Lung (tissue), 10 donors: ENCODE results near the gene TVP23C. TPM values are rescaled to one million over a fixed set of nuclear protein-coding genes. Genes with fewer than 3 reads are reported as not detected.
A peak's percentile ranks its signal among the peaks of the same experiment; 100 is the strongest.
"Not testable (repeated sequence)": the region's sequence is repeated elsewhere in the genome, so short reads cannot be mapped to it uniquely, and the experiment has no call there.

Experiments used
- ATAC-seq: fragments of 200-7000 bp; cut with Tn5 transposase; one replicate; pipeline ENCODE4 v1.9.1; 2020; ENCODE audit warnings: moderate number of reproducible peaks; ENCODE audit not compliant: insufficient read depth, low FRiP score
- DNase-seq, 3 donors: peaks; one replicate each; pipeline ENCODE4 v3.0.0-alpha.2; 2013 to 2017
- H3K27ac ChIP-seq, 2 donors: one replicate each; pipeline ENCODE4 v1.5.1; 2013; ENCODE audit warnings: mild to moderate bottlenecking in 2 of 2, moderate library complexity in 2 of 2, control low read depth in 1 of 2, inconsistent platforms in 1 of 2, low read depth in 1 of 2, low read length in 1 of 2
- H3K27me3 ChIP-seq, 3 donors: one replicate each; pipeline ENCODE4 v1.5.1; 2013; ENCODE audit warnings: low read length in 2 of 3; ENCODE audit not compliant: control insufficient read depth in 3 of 3, insufficient read depth in 3 of 3
- H3K36me3 ChIP-seq, 4 donors: one replicate each; pipeline ENCODE4 v1.5.1; 2013; ENCODE audit warnings: low read length in 4 of 4, mild to moderate bottlenecking in 1 of 4, moderate library complexity in 1 of 4; ENCODE audit not compliant: control insufficient read depth in 4 of 4, insufficient read depth in 4 of 4
- H3K4me1 ChIP-seq, 5 donors: one replicate each; pipeline ENCODE4 v1.5.1; 2013; ENCODE audit warnings: low read length in 5 of 5, mild to moderate bottlenecking in 2 of 5, moderate library complexity in 1 of 5; ENCODE audit not compliant: control insufficient read depth in 5 of 5, insufficient read depth in 5 of 5
- H3K4me3 ChIP-seq: one replicate; pipeline ENCODE4 v1.5.1; 2013; ENCODE audit warnings: mild to moderate bottlenecking, control low read depth, moderate library complexity
- H3K9ac ChIP-seq, 2 donors: one replicate each; pipeline ENCODE4 v1.5.1; 2013; ENCODE audit warnings: low read length in 2 of 2, control low read depth in 1 of 2; ENCODE audit not compliant: insufficient read depth in 1 of 2
- H3K9me3 ChIP-seq, 4 donors: one replicate each; pipeline ENCODE4 v1.5.1; 2013; ENCODE audit warnings: low read length in 3 of 4, mild to moderate bottlenecking in 1 of 4, moderate library complexity in 1 of 4; ENCODE audit not compliant: control insufficient read depth in 4 of 4, insufficient read depth in 3 of 4
- WGBS, 2 donors: extraction: QIAGEN DNeasy Blood & Tissue Kit; methylation state at CpG; one replicate each; pipeline ENCODE4 v1.1.7; 2013; 5-methylcytosine and 5-hydroxymethylcytosine counted together
- polyA plus RNA-seq, 2 donors: library from polyadenylated mRNA; stranded (reverse); fragments of 200-250 nt; gene quantifications; one replicate each; pipeline ENCODE4 v1.2.1, GENCODE V29; 2013
- total RNA-seq, 2 donors: library from RNA; depleted of rRNA in 1 of 2; stranded (reverse); fragments of >200 nt in 1 of 2; gene quantifications; one replicate each; pipeline ENCODE4 v1.2.1, GENCODE V29; 2014 to 2021
- donor health status: Bipolar disorder and iron deficiency.
- donor health status: healthy.
- donor health status: DM: yes; HTN: yes; CAD: no.

Gene TVP23C
- total and polyA plus RNA-seq, 4 donors: 2.7 to 80.8 (median 13.0) TPM

- H3K4me1 ChIP-seq, ATAC-seq, H3K9me3 ChIP-seq, H3K9ac ChIP-seq, H3K36me3 ChIP-seq, H3K27ac ChIP-seq, H3K4me3 ChIP-seq, DNase-seq, H3K27me3 ChIP-seq: not testable (repeated sequence)
- WGBS, 2 donors: no CpG with 5 or more reads among the region's 1 CpG
Measured at GRCh38 chr17:15576848-15577247, 13.6 kb upstream of the TVP23C start.

DNA sequence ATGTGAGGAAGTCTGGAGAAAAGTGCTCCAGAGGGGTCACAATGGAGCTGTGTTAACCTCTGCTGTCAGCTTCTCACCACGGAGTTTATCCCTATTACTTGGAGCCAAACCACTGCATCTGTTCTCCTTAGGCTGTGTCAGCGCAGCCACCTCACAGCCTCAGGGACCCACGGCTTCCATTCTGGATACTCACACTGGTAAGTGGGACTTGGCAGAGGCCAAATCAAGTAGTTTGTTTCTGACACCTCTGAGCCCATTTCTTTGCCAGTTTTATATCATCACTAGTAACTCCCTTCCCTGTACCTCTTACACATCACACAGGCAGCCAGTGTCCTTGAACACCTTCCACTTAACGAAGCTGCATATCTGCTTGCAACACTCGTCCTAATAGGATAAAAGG, 11.4 kb upstream of the TVP23C start:
- not testable (repeated sequence) for H3K36me3 ChIP-seq, DNase-seq, H3K4me3 ChIP-seq, H3K9me3 ChIP-seq, ATAC-seq, H3K4me1 ChIP-seq, H3K27me3 ChIP-seq, H3K27ac ChIP-seq, H3K9ac ChIP-seq
- 96 to 98% methylated on average over 2 of the region's 5 CpGs for WGBS, 2 donors

DNA sequence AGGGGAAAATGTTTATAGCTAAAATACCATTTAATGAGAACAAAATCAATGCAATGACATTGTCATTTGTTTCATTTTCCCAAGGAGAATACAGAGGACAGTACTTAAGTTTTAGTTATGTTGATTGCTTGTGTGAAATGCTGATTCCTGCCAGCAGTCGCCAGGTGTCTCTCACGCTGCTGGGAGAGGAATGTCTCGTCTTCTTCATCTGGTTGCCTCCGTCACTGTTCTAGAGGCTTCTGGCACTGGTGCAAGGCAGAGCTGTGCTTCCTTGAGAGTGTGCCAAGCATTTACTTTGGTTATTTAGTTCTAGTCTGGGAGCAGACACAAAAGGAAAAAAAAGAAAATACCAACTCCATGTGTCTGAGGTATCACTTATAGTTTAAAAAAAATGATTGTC, 10.6 kb upstream of the TVP23C start:
- not testable (repeated sequence) for H3K4me1 ChIP-seq, ATAC-seq, H3K36me3 ChIP-seq, H3K27ac ChIP-seq, H3K4me3 ChIP-seq, H3K9me3 ChIP-seq, H3K9ac ChIP-seq, H3K27me3 ChIP-seq
- WGBS, 2 donors: 56 to 69% methylated on average over 4 of the region's 4 CpGs
- DNase-seq: peak in 2 of 3 donors; percentile 39 to 44

GRCh38 chr17:15562613-15563374, 489 bp downstream of the TVP23C start:
- DNase-seq (peak in 1 of 3 donors; percentile 7), ATAC-seq (peak; percentile 47)
- peak overlapping the region; percentile 93 for H3K4me3 ChIP-seq
- 5 to 7% methylated on average over 21 to 32 of the region's 34 CpGs for WGBS, 2 donors
- H3K36me3 ChIP-seq, H3K4me1 ChIP-seq, H3K9me3 ChIP-seq, H3K9ac ChIP-seq, H3K27me3 ChIP-seq: not testable (repeated sequence)
- peak overlapping the region; percentile 42 to 86 for H3K27ac ChIP-seq

GRCh38 chr17:15561439-15561838, 1.8 kb downstream of the TVP23C start:
- H3K4me3 ChIP-seq, H3K9me3 ChIP-seq, ATAC-seq, H3K9ac ChIP-seq, H3K27ac ChIP-seq, DNase-seq, H3K36me3 ChIP-seq, H3K4me1 ChIP-seq, H3K27me3 ChIP-seq: not testable (repeated sequence)
- 94 to 97% methylated on average over 10 of the region's 10 CpGs for WGBS, 2 donors

GRCh38 chr17:15558403-15559105, 4.7 kb downstream of the TVP23C start:
- not testable (repeated sequence) for H3K9ac ChIP-seq, H3K27me3 ChIP-seq, H3K36me3 ChIP-seq, H3K9me3 ChIP-seq, ATAC-seq, H3K4me1 ChIP-seq, H3K27ac ChIP-seq, H3K4me3 ChIP-seq
- DNase-seq: peak in 2 of 3 donors; percentile 4 to 22
- 79 to 87% methylated on average over 4 to 5 of the region's 5 CpGs for WGBS, 2 donors

GRCh38 chr17:15557334-15557832, 5.9 kb downstream of the TVP23C start:
- H3K4me3 ChIP-seq, H3K27ac ChIP-seq, H3K9ac ChIP-seq, H3K4me1 ChIP-seq, ATAC-seq, H3K36me3 ChIP-seq, H3K9me3 ChIP-seq, H3K27me3 ChIP-seq, DNase-seq: not testable (repeated sequence)
- WGBS, 2 donors: 83 to 94% methylated on average over 4 of the region's 5 CpGs

- not testable (repeated sequence) for H3K27ac ChIP-seq, ATAC-seq, H3K9me3 ChIP-seq, H3K4me1 ChIP-seq, H3K27me3 ChIP-seq, H3K4me3 ChIP-seq, H3K36me3 ChIP-seq, H3K9ac ChIP-seq, DNase-seq
- WGBS, 2 donors: 44% methylated on average over 1 of the region's 1 CpG; no CpG with 5 or more reads in 1 of the 2 donors
Measured at GRCh38 chr17:15552932-15553331, 10.4 kb downstream of the TVP23C start.
